ENCODE measurements around the gene ATR.

Gene ATR

DNA sequence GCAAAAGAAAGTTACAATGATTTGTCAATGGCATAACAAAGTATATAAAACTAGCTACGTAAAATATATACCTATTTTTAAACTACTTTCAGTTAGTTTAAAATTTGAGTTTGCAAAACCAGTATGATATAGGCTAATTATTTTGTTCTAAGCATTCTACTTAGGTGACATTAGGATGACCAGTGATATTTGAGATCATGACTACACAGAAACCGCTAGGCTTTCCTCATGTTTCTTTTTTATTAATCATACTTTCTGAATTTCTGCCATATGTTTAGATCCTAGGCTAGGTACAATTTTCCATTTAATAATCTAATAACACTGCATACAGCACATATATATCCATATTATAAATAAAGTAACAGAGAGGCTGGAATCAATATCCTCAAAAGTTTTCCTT lies 78.3 kb downstream of the ATR start:
- TF ChIP-seq SPI1 (IDR thresholded peaks at IDR 0.05; ENCODE audit: borderline replicate concordance, low read depth): no peak
- TF ChIP-seq, protein P1, sequence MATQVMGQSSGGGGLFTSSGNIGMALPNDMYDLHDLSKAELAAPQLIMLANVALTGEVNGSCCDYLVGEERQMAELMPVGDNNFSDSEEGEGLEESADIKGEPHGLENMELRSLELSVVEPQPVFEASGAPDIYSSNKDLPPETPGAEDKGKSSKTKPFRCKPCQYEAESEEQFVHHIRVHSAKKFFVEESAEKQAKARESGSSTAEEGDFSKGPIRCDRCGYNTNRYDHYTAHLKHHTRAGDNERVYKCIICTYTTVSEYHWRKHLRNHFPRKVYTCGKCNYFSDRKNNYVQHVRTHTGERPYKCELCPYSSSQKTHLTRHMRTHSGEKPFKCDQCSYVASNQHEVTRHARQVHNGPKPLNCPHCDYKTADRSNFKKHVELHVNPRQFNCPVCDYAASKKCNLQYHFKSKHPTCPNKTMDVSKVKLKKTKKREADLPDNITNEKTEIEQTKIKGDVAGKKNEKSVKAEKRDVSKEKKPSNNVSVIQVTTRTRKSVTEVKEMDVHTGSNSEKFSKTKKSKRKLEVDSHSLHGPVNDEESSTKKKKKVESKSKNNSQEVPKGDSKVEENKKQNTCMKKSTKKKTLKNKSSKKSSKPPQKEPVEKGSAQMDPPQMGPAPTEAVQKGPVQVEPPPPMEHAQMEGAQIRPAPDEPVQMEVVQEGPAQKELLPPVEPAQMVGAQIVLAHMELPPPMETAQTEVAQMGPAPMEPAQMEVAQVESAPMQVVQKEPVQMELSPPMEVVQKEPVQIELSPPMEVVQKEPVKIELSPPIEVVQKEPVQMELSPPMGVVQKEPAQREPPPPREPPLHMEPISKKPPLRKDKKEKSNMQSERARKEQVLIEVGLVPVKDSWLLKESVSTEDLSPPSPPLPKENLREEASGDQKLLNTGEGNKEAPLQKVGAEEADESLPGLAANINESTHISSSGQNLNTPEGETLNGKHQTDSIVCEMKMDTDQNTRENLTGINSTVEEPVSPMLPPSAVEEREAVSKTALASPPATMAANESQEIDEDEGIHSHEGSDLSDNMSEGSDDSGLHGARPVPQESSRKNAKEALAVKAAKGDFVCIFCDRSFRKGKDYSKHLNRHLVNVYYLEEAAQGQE (IDR thresholded peaks at IDR 0.05; ENCODE audit: insufficient replicate concordance, low read depth): no peak
- TF ChIP-seq POLR2AphosphoS5 (IDR thresholded peaks at IDR 0.05; ENCODE audit: low read depth): no peak
- TF ChIP-seq, protein P2, sequence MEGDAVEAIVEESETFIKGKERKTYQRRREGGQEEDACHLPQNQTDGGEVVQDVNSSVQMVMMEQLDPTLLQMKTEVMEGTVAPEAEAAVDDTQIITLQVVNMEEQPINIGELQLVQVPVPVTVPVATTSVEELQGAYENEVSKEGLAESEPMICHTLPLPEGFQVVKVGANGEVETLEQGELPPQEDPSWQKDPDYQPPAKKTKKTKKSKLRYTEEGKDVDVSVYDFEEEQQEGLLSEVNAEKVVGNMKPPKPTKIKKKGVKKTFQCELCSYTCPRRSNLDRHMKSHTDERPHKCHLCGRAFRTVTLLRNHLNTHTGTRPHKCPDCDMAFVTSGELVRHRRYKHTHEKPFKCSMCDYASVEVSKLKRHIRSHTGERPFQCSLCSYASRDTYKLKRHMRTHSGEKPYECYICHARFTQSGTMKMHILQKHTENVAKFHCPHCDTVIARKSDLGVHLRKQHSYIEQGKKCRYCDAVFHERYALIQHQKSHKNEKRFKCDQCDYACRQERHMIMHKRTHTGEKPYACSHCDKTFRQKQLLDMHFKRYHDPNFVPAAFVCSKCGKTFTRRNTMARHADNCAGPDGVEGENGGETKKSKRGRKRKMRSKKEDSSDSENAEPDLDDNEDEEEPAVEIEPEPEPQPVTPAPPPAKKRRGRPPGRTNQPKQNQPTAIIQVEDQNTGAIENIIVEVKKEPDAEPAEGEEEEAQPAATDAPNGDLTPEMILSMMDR (IDR thresholded peaks at IDR 0.05; ENCODE audit: insufficient read depth, low read length): no peak
- no peak for TF ChIP-seq GABPA (IDR thresholded peaks at IDR 0.05; ENCODE audit: low read depth)

DNA sequence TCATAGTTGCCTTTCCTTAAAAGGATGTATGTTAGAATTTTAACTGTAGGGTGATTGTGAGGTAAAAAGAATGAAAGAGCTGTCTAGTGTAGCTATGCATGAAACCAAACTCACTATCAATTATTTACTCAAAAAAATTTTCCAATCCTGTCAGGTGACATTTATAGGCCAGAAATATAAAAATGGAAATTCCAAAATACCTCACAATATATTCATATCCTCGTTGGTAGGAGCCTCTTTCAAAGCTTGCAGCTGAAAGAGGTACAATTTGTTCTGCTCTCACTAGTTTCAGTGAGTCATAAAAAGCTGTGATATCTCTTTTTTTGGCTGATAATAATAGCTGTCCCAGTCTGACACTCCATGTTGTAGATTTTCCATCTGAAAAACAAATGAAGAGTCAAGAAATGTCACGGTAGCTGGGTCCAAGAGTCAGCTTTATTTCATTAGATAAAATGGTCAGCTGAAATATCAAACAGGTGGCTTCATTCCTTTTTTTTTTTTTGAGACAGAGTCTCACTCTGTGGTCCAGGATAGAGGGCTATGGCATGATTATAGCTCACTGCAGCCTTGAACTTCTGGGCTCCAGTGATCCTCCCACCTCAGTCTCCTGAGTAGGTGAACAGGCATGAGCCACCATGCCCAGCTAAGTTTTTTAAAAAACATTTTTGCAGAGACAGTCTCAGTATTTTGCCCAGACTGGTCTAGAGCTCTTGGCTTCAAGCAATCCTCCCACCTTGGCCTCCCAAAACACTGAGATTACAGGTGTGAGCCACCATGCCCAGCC lies 79.9 kb downstream of the ATR start:
- TF ChIP-seq SPI1 (IDR thresholded peaks at IDR 0.05; ENCODE audit: borderline replicate concordance, low read depth) (no peak), GABPA (IDR thresholded peaks at IDR 0.05; ENCODE audit: low read depth) (no peak), POLR2AphosphoS5 (IDR thresholded peaks at IDR 0.05; ENCODE audit: low read depth) (no peak)
- TF ChIP-seq, protein P2 (IDR thresholded peaks at IDR 0.05; ENCODE audit: insufficient read depth, low read length): no peak
- TF ChIP-seq, protein P1 (IDR thresholded peaks at IDR 0.05; ENCODE audit: insufficient replicate concordance, low read depth): no peak
- H3K27ac ChIP-seq (replicated peaks): no peak overlapping the region
- no peak for DNase-seq (ENCODE audit: low read depth in 1 of 2, low spot score in 1 of 2)
- no peak overlapping the region for H3K4me3 ChIP-seq (replicated peaks; ENCODE audit: insufficient read depth, low read length)
- H3K27me3 ChIP-seq (ENCODE audit: insufficient read depth, poor library complexity, severe bottlenecking): no peaks in the 10 kb centered on the region

More for the DNA sequence above, 78.3 kb downstream of the ATR start:
- DNase-seq (ENCODE audit: low read depth in 1 of 2, low spot score in 1 of 2): no peak
- Histone ChIP-seq H3K27me3 (ENCODE audit: insufficient read depth, poor library complexity, severe bottlenecking) (no peaks in the 10 kb centered on the region), H3K4me3 (replicated peaks; ENCODE audit: insufficient read depth, low read length) (no peak overlapping the region), H3K27ac (replicated peaks) (no peak overlapping the region)

DNA sequence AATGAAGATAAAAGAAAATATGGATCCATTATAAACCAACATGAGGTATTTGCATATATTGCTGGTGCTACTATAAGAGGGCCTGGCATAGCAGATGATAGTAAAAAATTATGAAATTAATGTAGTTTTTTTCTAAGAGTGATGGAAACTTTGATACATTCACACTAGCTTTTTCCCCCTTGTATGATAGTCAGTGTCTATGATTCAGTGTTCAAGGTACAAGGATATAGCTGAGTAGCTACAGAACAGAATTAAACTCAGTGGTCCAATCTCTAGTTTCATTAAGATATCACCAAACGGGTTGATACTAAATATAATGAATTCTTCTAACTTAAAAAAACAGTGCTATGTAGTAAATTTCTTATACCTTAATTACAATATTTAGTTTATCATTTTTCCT lies 80.8 kb downstream of the ATR start:
- Histone ChIP-seq H3K4me3 (replicated peaks; ENCODE audit: insufficient read depth, low read length) (no peak overlapping the region), H3K27me3 (ENCODE audit: insufficient read depth, poor library complexity, severe bottlenecking) (no peaks in the 10 kb centered on the region), H3K27ac (replicated peaks) (no peak overlapping the region)
- DNase-seq (ENCODE audit: low read depth in 1 of 2, low spot score in 1 of 2): no peak
- TF ChIP-seq GABPA (IDR thresholded peaks at IDR 0.05; ENCODE audit: low read depth) (no peak), SPI1 (IDR thresholded peaks at IDR 0.05; ENCODE audit: borderline replicate concordance, low read depth) (no peak), POLR2AphosphoS5 (IDR thresholded peaks at IDR 0.05; ENCODE audit: low read depth) (no peak)
- TF ChIP-seq, protein P1 (IDR thresholded peaks at IDR 0.05; ENCODE audit: insufficient replicate concordance, low read depth): no peak
- TF ChIP-seq, protein P2 (IDR thresholded peaks at IDR 0.05; ENCODE audit: insufficient read depth, low read length): no peak

All from HL-60 (cell line).